OCI-LY7 (cell line): ENCODE measurements around the gene RPGRIP1. TPM values are rescaled to one million over a fixed set of nuclear protein-coding genes. Genes with fewer than 3 reads are reported as not detected.

Experiments used
- BruUV-seq: library from RNA; stranded (reverse); fragments of 400-500 nt; replicated peaks from 2 replicates; lab custom pipeline; 2021; lab: Mats Ljungman, UMichigan
- CTCF ChIA-PET: fragments of 300-600 bp; sonication (Branson Sonifier 250); formaldehyde crosslinking; loops from one replicate; lab custom pipeline; 2022; ENCODE audit warnings: antibody characterized with exemption; ENCODE audit not compliant: unreplicated experiment; lab: Charles Lee
- POLR2A ChIA-PET: fragments of 300-600 bp; sonication (Branson Sonifier 250); formaldehyde crosslinking; loops from one replicate; lab custom pipeline; 2022; ENCODE audit warnings: antibody characterized with exemption; lab: Charles Lee
- DNase-seq: peaks from one replicate; pipeline ENCODE4 v3.0.0-alpha.2; 2015; ENCODE audit warnings: low spot score
- H2AFZ ChIP-seq: fragments of 200-600 bp; sonication (generic), shearing (Covaris generic); 2 replicates; pipeline ENCODE4 v1.6.1; 2014; ENCODE audit warnings: mild to moderate bottlenecking, antibody characterized with exemption, low read length, moderate library complexity
- H3K27ac ChIP-seq: fragments of 200-600 bp; sonication (generic); 2 replicates; pipeline ENCODE4 v1.5.1; 2014; ENCODE audit warnings: mixed run types, low read depth, mild to moderate bottlenecking, moderate library complexity, low read length, inconsistent platforms; ENCODE audit not compliant: poor library complexity, severe bottlenecking
- H3K36me3 ChIP-seq: fragments of 200-600 bp; sonication (generic); 2 replicates; pipeline ENCODE4 v1.6.1; 2014; ENCODE audit warnings: mild to moderate bottlenecking, antibody characterized with exemption, low read length, moderate library complexity, mixed read lengths; ENCODE audit not compliant: insufficient read depth
- H3K4me1 ChIP-seq: fragments of 200-600 bp; sonication (generic); 2 replicates; pipeline ENCODE4 v1.5.1; 2014; ENCODE audit warnings: mild to moderate bottlenecking, low read length; ENCODE audit not compliant: insufficient read depth, poor library complexity, severe bottlenecking
- H3K4me2 ChIP-seq: fragments of 200-600 bp; sonication (generic); 2 replicates; pipeline ENCODE4 v1.6.1; 2014; ENCODE audit warnings: mild to moderate bottlenecking, low read length
- H3K4me3 ChIP-seq: fragments of 200-600 bp; sonication (generic); 2 replicates; pipeline ENCODE4 v1.5.1; 2014; ENCODE audit warnings: mild to moderate bottlenecking, low read depth, low read length; ENCODE audit not compliant: poor library complexity, severe bottlenecking
- H3K79me2 ChIP-seq: fragments of 200-600 bp; sonication (generic); 2 replicates; pipeline ENCODE4 v1.6.1; 2016; ENCODE audit warnings: low read depth, mild to moderate bottlenecking, low read length, moderate library complexity, mixed read lengths; ENCODE audit not compliant: insufficient read depth
- H3K9me2 ChIP-seq: fragments of 200-600 bp; sonication (generic); 2 replicates; pipeline ENCODE4 v1.6.1; 2016; ENCODE audit warnings: mild to moderate bottlenecking, low read length, mixed read lengths; ENCODE audit not compliant: insufficient read depth
- H3K9me3 ChIP-seq: fragments of 200-600 bp; sonication (generic); 2 replicates; pipeline ENCODE4 v1.6.1; 2014; ENCODE audit warnings: mild to moderate bottlenecking, mixed run types, low read length, mixed read lengths
- H4K20me1 ChIP-seq: fragments of 200-600 bp; sonication (generic); 2 replicates; pipeline ENCODE4 v1.6.1; 2014; ENCODE audit warnings: mild to moderate bottlenecking, antibody characterized with exemption, low read length, moderate library complexity, mixed read lengths; ENCODE audit not compliant: insufficient read depth
- EZH2phosphoT487 ChIP-seq: fragments of 200-600 bp; sonication (generic); IDR thresholded peaks from 2 replicates; pipeline ENCODE4 v1.6.1; 2018; ENCODE audit warnings: low read depth, borderline replicate concordance, mild to moderate bottlenecking, mixed run types, antibody characterized with exemption, low read length, moderate library complexity, mixed read lengths
- intact Hi-C: fragments of 100-400 bp; cut with micrococcal nuclease; formaldehyde crosslinking; loops from one replicate; pipeline ENCODE4 v1.10.0; 2022; ENCODE audit not compliant: unreplicated experiment
- total RNA-seq, 2 experiments: library from RNA; depleted of rRNA in 1 of 2; stranded (reverse); fragments of >200 nt in 1 of 2; shearing (Covaris generic) in 1 of 2; gene quantifications; 2 replicates each; pipeline ENCODE4 v1.2.3, GENCODE V29; 2014 to 2022
- TF ChIP-seq, protein P1 (sequence below): fragments of 200-600 bp; sonication (generic); conservative IDR thresholded peaks from 2 replicates; pipeline ENCODE4 v1.5.1; 2014; ENCODE audit warnings: mild to moderate bottlenecking, antibody characterized with exemption, low read length, moderate library complexity, mixed read lengths

RPGRIP1 gene
- total RNA-seq, 2 experiments from 2014 or later, result 0.13 to 0.51 TPM

DNA sequence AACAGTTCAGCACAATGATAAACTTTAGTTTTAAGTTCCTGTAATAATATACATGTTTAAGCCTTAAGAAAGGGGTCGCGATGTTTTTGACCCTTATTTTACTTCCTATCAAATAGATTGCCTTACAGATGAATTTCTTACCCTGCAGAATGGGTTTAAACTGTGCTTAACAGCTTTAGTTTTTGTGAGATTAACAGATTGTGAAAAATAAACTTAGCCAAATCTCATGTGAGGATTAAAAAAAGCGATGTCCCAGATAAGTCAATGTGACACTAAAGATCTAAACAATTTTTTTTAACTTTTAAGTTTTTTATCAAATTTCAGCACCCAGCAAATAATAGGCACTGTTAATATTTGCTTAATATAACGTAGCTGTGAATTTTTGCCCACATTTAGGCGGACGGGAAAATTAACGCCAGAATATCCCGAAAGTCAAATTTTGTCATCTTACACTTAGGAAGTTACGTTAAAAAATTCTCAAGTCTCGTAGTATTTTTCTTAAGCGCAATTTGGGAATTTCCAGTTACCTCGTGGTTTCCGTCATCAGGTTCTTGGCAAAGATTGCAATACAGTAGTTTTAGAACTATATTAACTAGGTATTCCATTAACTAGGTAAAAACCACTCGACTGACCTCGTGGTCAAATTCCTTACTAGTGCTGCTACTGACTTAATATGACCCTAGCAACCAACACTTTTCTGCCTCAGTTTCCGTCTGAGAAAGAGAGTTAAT, 11.8 kb upstream of the RPGRIP1 start:
- H3K9me2 ChIP-seq, result no peaks in the 10 kb centered on the region
- peak overlapping the region; percentile 80 for H3K27ac ChIP-seq
- peaks cover 46% of the 10 kb centered on the region for H3K4me1 ChIP-seq

DNA sequence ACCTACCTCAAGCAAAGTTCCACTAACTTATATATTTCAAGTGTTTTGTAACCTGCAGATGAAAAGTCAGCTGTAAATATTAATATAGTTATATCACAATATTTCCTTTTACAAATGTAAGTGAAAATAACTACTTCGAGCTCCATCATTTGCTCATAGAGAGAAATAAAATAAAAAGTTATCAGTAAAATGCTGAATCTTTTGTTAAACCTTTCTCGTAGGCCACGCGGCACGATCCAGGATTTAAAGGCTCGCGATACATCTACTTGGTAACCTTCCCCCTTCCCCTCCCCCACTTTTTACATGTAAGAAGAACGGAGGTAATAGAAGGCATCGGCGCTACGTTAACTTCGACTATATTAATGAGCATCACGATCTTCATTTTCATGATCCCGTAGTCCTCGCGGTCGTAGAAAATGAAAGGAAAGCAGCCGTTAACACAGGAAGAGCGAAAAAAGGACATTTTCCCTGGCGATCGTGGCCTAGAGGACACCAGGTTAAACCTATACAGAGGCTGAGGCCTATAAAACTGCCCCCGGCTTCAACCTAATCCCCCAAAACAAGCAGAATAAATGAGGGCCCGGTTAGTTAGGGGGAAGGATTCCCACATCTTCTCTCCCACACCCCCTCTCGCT, 11.1 kb upstream of the RPGRIP1 start:
- Histone ChIP-seq H3K79me2 (peaks cover 56% of the 10 kb centered on the region), H3K9me3 (peaks cover 6% of the 10 kb centered on the region; the same call in 1 of the 2 replicates), H3K27ac (peak overlapping the region; percentile 80), H4K20me1 (peaks cover 52% of the 10 kb centered on the region), H3K4me2 (peak overlapping the region; percentile 89), H3K4me3 (peak overlapping the region; percentile 95), H3K36me3 (peaks cover 54% of the 10 kb centered on the region), H3K4me1 (peaks cover 40% of the 10 kb centered on the region), H3K9me2 (no peaks in the 10 kb centered on the region), H2AFZ (no peak overlapping the region)
- CTCF ChIA-PET, result no interaction called here
- TF ChIP-seq, protein P1, sequence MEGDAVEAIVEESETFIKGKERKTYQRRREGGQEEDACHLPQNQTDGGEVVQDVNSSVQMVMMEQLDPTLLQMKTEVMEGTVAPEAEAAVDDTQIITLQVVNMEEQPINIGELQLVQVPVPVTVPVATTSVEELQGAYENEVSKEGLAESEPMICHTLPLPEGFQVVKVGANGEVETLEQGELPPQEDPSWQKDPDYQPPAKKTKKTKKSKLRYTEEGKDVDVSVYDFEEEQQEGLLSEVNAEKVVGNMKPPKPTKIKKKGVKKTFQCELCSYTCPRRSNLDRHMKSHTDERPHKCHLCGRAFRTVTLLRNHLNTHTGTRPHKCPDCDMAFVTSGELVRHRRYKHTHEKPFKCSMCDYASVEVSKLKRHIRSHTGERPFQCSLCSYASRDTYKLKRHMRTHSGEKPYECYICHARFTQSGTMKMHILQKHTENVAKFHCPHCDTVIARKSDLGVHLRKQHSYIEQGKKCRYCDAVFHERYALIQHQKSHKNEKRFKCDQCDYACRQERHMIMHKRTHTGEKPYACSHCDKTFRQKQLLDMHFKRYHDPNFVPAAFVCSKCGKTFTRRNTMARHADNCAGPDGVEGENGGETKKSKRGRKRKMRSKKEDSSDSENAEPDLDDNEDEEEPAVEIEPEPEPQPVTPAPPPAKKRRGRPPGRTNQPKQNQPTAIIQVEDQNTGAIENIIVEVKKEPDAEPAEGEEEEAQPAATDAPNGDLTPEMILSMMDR, result no peak
- TSS peak; percentile 66 for BruUV-seq
- peak; percentile 78 for DNase-seq
- POLR2A ChIA-PET, result interaction anchor here (0.6 to 1.1 kb wide), 3 partner anchors 33 to 118 kb away, joined by 3 to 4 read pairs (median 3); no protein-coding TSS in a partner anchor
- intact Hi-C loops, result loop anchor here (1.0 to 5.0 kb wide), 2 partner anchors 116 to 169 kb away; partner anchors contain the start of gene SUPT16H

More for the DNA sequence above, 11.8 kb upstream of the RPGRIP1 start:
- H4K20me1 ChIP-seq, result peaks cover 58% of the 10 kb centered on the region
- DNase-seq, result peak; percentile 22
- H3K9me3 ChIP-seq, result peaks cover 6% of the 10 kb centered on the region; the same call in 1 of the 2 replicates
- ChIA-PET POLR2A (interaction anchor here (0.6 to 1.1 kb wide), 3 partner anchors 32 to 118 kb away, joined by 3 to 4 read pairs (median 3); no protein-coding TSS in a partner anchor), CTCF (no interaction called here)
- intact Hi-C loops, result loop anchor here (5.0 kb wide), 1 partner anchor 169 kb away; no protein-coding TSS in a partner anchor
- TF ChIP-seq EZH2phosphoT487, result no peak
- TF ChIP-seq, protein P1, result no peak
- H3K36me3 ChIP-seq, result peaks cover 61% of the 10 kb centered on the region
- no TSS peak for BruUV-seq
- peak overlapping the region; percentile 95 for H3K4me3 ChIP-seq
- H3K79me2 ChIP-seq, result peaks cover 63% of the 10 kb centered on the region
- H3K4me2 ChIP-seq, result peak overlapping the region; percentile 89
- H2AFZ ChIP-seq, result no peak overlapping the region
